SK-N-SH (cell line): ENCODE results near the gene DDA1.

ENCODE experiments used
- CHD2 ChIP-seq: fragments of 150-350 bp; IDR thresholded peaks from 2 replicates; pipeline ENCODE4 v1.6.1; 2018; ENCODE audit warnings: low read length; ENCODE audit not compliant: partially characterized antibody
- EP300 ChIP-seq, 2 experiments: IDR thresholded peaks; 2 replicates each; pipeline versions ENCODE4 v1.4.0 to v1.6.1; 2012; ENCODE audit warnings: borderline replicate concordance in 1 of 2, low read depth in 1 of 2, low read length in 1 of 2
- EZH2phosphoT487 ChIP-seq: fragments of 200-600 bp; sonication (generic); IDR thresholded peaks from 2 replicates; pipeline ENCODE4 v1.6.1; 2017; ENCODE audit warnings: low read depth, mixed run types, mild to moderate bottlenecking, antibody characterized with exemption, moderate library complexity, borderline replicate concordance
- FOXJ3 ChIP-seq: sonication (generic); formaldehyde crosslinking; IDR thresholded peaks from 2 replicates; pipeline ENCODE4 v1.5.1; 2020; ENCODE audit warnings: mild to moderate bottlenecking, missing genetic modification reagents
- FOXM1 ChIP-seq: IDR thresholded peaks from 2 replicates; pipeline ENCODE4 v1.4.0; 2012; ENCODE audit warnings: low read depth, mild to moderate bottlenecking
- GABPA ChIP-seq: IDR thresholded peaks from 2 replicates; pipeline ENCODE4 v1.4.0; 2012; ENCODE audit warnings: low read depth, mild to moderate bottlenecking
- GATA2 ChIP-seq: sonication (generic); formaldehyde crosslinking; IDR thresholded peaks from 2 replicates; pipeline ENCODE4 v1.5.0; 2020; ENCODE audit warnings: mild to moderate bottlenecking, missing genetic modification reagents
- MXI1 ChIP-seq: IDR thresholded peaks from 2 replicates; pipeline ENCODE4 v1.6.1; 2012; ENCODE audit warnings: mild to moderate bottlenecking, low read depth, low read length, improper control_type of control experiment
- POLR2AphosphoS5 ChIP-seq: IDR thresholded peaks from 2 replicates; pipeline ENCODE4 v1.6.1; 2012; ENCODE audit warnings: low read depth, low read length
- RXRA ChIP-seq: IDR thresholded peaks from 2 replicates; pipeline ENCODE4 v1.4.0; 2012; ENCODE audit warnings: low read depth, mild to moderate bottlenecking, borderline replicate concordance
- TAF1 ChIP-seq: IDR thresholded peaks from 2 replicates; pipeline ENCODE4 v1.6.1; 2012; ENCODE audit warnings: low read depth, mild to moderate bottlenecking, low read length, moderate library complexity, borderline replicate concordance
- TEAD4 ChIP-seq: IDR thresholded peaks from 2 replicates; pipeline ENCODE4 v1.4.0; 2012; ENCODE audit warnings: mild to moderate bottlenecking, borderline replicate concordance; ENCODE audit not compliant: insufficient read depth
- TF ChIP-seq, protein P1 (sequence below): fragments of 200-600 bp; sonication (generic); IDR thresholded peaks from 2 replicates; pipeline ENCODE4 v1.6.1; 2017; ENCODE audit warnings: antibody characterized with exemption, mild to moderate bottlenecking, moderate library complexity
- TF ChIP-seq, protein P2 (sequence below): IDR thresholded peaks from 2 replicates; pipeline ENCODE4 v1.4.0; 2012; ENCODE audit warnings: low read depth

GRCh38 chr19:17260842-17261325 lies 48.5 kb upstream of the DDA1 start:
- TF ChIP-seq, protein P1, sequence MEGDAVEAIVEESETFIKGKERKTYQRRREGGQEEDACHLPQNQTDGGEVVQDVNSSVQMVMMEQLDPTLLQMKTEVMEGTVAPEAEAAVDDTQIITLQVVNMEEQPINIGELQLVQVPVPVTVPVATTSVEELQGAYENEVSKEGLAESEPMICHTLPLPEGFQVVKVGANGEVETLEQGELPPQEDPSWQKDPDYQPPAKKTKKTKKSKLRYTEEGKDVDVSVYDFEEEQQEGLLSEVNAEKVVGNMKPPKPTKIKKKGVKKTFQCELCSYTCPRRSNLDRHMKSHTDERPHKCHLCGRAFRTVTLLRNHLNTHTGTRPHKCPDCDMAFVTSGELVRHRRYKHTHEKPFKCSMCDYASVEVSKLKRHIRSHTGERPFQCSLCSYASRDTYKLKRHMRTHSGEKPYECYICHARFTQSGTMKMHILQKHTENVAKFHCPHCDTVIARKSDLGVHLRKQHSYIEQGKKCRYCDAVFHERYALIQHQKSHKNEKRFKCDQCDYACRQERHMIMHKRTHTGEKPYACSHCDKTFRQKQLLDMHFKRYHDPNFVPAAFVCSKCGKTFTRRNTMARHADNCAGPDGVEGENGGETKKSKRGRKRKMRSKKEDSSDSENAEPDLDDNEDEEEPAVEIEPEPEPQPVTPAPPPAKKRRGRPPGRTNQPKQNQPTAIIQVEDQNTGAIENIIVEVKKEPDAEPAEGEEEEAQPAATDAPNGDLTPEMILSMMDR: peak; percentile 71
- TF ChIP-seq, protein P2, sequence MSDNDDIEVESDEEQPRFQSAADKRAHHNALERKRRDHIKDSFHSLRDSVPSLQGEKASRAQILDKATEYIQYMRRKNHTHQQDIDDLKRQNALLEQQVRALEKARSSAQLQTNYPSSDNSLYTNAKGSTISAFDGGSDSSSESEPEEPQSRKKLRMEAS: no peak
- no peak for TF ChIP-seq TEAD4
- TF ChIP-seq EP300 (IDR thresholded peaks at IDR 0.05; ENCODE audit: borderline replicate concordance in 1 of 2, low read depth in 1 of 2, low read length in 1 of 2): no peak
- no peak for TF ChIP-seq POLR2AphosphoS5
- no peak for TF ChIP-seq GATA2
- TF ChIP-seq TAF1: no peak
- TF ChIP-seq CHD2: no peak
- TF ChIP-seq FOXM1: no peak
- no peak for TF ChIP-seq EZH2phosphoT487
- TF ChIP-seq MXI1: no peak
- TF ChIP-seq RXRA: no peak
- no peak for TF ChIP-seq FOXJ3 (CRISPR knock-in tag)
- TF ChIP-seq GABPA: no peak
